ENCODE results near the gene PMFBP1.

DNA sequence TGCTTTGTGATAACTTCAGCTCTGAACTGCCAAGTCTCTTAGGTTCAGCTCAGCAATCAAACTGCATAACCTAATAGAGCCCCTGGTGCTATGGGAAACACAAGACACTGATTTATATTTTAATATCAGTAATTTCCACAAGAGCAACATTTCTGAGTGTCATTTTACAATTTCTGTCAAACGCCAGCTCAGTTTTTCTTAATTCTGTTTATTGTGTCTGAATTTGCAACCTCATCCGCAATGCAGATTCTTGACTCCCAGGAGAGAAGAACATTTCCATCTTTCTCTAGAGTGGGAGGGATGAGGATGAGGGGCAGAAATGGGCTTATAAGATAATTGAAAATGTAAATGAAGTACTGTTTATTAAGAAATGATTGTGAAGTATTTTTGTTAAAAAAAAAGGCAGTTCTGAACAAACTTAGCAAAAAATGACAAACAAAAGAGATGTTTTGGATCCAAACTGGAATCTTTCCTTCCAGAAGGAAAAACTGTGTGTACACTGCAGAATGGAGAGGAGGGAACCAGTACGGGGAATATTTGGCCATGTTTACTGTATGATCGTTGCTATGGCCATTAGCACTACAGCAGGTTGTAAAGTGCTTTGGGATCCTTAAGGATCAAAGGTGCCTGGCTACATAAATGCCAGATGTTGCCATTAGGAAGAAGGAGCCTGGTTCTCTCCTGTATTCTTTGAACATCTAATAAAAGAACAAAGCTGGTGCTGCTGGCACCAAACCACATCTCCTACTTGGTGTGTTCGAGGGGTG, 7.4 kb upstream of the PMFBP1 start:
- no peak for TF ChIP-seq CTCF (IDR thresholded peaks at IDR 0.05)
- no peak for TF ChIP-seq POLR2A (IDR thresholded peaks at IDR 0.05)
- TF ChIP-seq EP300 (IDR thresholded peaks at IDR 0.05) = no peak
- no peak for TF ChIP-seq POLR2AphosphoS5 (IDR thresholded peaks at IDR 0.05)
